ENCODE measurements around the gene IRS2. TPM values are rescaled to one million over a fixed set of nuclear protein-coding genes. Genes with fewer than 3 reads are reported as not detected.

The IRS2 gene
- total and polyA plus RNA-seq, 2 donors (not counting 3 experiments of a cell fraction or from before 2014, with no cell fraction given), result 1.6 to 4.4 TPM

- Histone ChIP-seq H3K27me3 (ENCODE audit: control insufficient read depth in 2 of 2, insufficient read depth in 2 of 2, low read length in 2 of 2) (no peaks in the 10 kb centered on the region), H4K20me1 (replicated peaks; ENCODE audit: control insufficient read depth, extremely low read depth, insufficient read depth, low read length) (no peaks in the 10 kb centered on the region), H3K9ac (replicated peaks; ENCODE audit: extremely low read depth, insufficient read depth, low read length) (no peak overlapping the region), H2AFZ (ENCODE audit: low read depth, low read length) (no peak overlapping the region), H3K9me1 (replicated peaks; ENCODE audit: control insufficient read depth, extremely low read depth, insufficient read depth, low read length) (no peaks in the 10 kb centered on the region), H3K27ac (ENCODE audit: insufficient read depth, low read depth, low read length) (no peak overlapping the region), H3K4me1 (ENCODE audit: control insufficient read depth, extremely low read depth, insufficient read depth, low read length) (no peaks in the 10 kb centered on the region), H3K79me2 (ENCODE audit: control insufficient read depth, insufficient read depth, low read length) (no peaks in the 10 kb centered on the region), H3K9me3 (replicated peaks; ENCODE audit: control insufficient read depth, insufficient read depth, low read length) (no peaks in the 10 kb centered on the region), H3K4me3 (replicated peaks in 1 of 3; ENCODE audit: insufficient read depth in 1 of 3, low read depth in 1 of 3, low read length in 3 of 3) (no peak overlapping the region), H3K36me3 (ENCODE audit: control insufficient read depth in 2 of 2, extremely low read depth in 1 of 2, insufficient read depth in 2 of 2, low read length in 2 of 2) (no peaks in the 10 kb centered on the region), H3K4me2 (ENCODE audit: insufficient read depth, low read length) (no peak overlapping the region)
- DNase-seq (ENCODE audit: low read depth, low spot score), result no peak
- no peak for FAIRE-seq
- ChIA-PET POLR2A (no interaction called here), CTCF (interaction anchor here (1.9 kb wide), 1 partner anchor 24 kb away, joined by 4 read pairs; no protein-coding TSS in a partner anchor)
- no TSS peak for BruUV-seq (replicated peaks)
- dilution Hi-C loops (cut with MboI; ENCODE audit: extremely low pct_ligation_motif_present, low sequenced_read_pairs) (no loop called here), intact Hi-C loops (cut with micrococcal nuclease) (no loop called here)
- no peak for TF ChIP-seq MYC (IDR thresholded peaks at IDR 0.05; ENCODE audit: low read depth, low read length)
These were observed 24.7 kb downstream of the IRS2 start for GRCh38 chr13:109761695-109762094.

- Histone ChIP-seq H3K79me2 (ENCODE audit: control insufficient read depth, insufficient read depth, low read length) (no peaks in the 10 kb centered on the region), H3K36me3 (ENCODE audit: control insufficient read depth in 2 of 2, extremely low read depth in 1 of 2, insufficient read depth in 2 of 2, low read length in 2 of 2) (no peaks in the 10 kb centered on the region), H2AFZ (ENCODE audit: low read depth, low read length) (no peak overlapping the region), H3K4me3 (replicated peaks in 1 of 3; ENCODE audit: insufficient read depth in 1 of 3, low read depth in 1 of 3, low read length in 3 of 3) (no peak overlapping the region), H3K9ac (replicated peaks; ENCODE audit: extremely low read depth, insufficient read depth, low read length) (no peak overlapping the region), H3K9me3 (replicated peaks; ENCODE audit: control insufficient read depth, insufficient read depth, low read length) (no peaks in the 10 kb centered on the region), H3K9me1 (replicated peaks; ENCODE audit: control insufficient read depth, extremely low read depth, insufficient read depth, low read length) (no peaks in the 10 kb centered on the region), H3K4me1 (ENCODE audit: control insufficient read depth, extremely low read depth, insufficient read depth, low read length) (no peaks in the 10 kb centered on the region), H3K4me2 (ENCODE audit: insufficient read depth, low read length) (no peak overlapping the region), H3K27ac (ENCODE audit: insufficient read depth, low read depth, low read length) (no peak overlapping the region), H3K27me3 (ENCODE audit: control insufficient read depth in 2 of 2, insufficient read depth in 2 of 2, low read length in 2 of 2) (no peaks in the 10 kb centered on the region), H4K20me1 (replicated peaks; ENCODE audit: control insufficient read depth, extremely low read depth, insufficient read depth, low read length) (no peaks in the 10 kb centered on the region)
- dilution Hi-C loops (cut with MboI; ENCODE audit: extremely low pct_ligation_motif_present, low sequenced_read_pairs), result no loop called here
- ChIA-PET POLR2A (no interaction called here), CTCF (interaction anchor here (1.4 to 1.9 kb wide), 2 partner anchors 10 to 24 kb away, joined by 3 to 4 read pairs; no protein-coding TSS in a partner anchor)
- TF ChIP-seq FOS (IDR thresholded peaks at IDR 0.05; ENCODE audit: borderline replicate concordance, insufficient read depth, low read length), result no peak
- no peak for TF ChIP-seq JUN (IDR thresholded peaks at IDR 0.05; ENCODE audit: borderline replicate concordance, insufficient read depth, insufficient read length, low read depth)
- no peak for TF ChIP-seq POLR2A (IDR thresholded peaks at IDR 0.05; ENCODE audit: low read depth, low read length)
- TF ChIP-seq, protein P1, sequence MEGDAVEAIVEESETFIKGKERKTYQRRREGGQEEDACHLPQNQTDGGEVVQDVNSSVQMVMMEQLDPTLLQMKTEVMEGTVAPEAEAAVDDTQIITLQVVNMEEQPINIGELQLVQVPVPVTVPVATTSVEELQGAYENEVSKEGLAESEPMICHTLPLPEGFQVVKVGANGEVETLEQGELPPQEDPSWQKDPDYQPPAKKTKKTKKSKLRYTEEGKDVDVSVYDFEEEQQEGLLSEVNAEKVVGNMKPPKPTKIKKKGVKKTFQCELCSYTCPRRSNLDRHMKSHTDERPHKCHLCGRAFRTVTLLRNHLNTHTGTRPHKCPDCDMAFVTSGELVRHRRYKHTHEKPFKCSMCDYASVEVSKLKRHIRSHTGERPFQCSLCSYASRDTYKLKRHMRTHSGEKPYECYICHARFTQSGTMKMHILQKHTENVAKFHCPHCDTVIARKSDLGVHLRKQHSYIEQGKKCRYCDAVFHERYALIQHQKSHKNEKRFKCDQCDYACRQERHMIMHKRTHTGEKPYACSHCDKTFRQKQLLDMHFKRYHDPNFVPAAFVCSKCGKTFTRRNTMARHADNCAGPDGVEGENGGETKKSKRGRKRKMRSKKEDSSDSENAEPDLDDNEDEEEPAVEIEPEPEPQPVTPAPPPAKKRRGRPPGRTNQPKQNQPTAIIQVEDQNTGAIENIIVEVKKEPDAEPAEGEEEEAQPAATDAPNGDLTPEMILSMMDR (IDR thresholded peaks at IDR 0.05; ENCODE audit: extremely low read depth in 1 of 2, insufficient read depth in 1 of 2, low read depth in 1 of 2, low read length in 2 of 2), result no peak
- no peak for TF ChIP-seq POLR2AphosphoS5 (IDR thresholded peaks at IDR 0.05; ENCODE audit: insufficient read depth, low read depth, low read length)
- no peak for TF ChIP-seq EZH2 (IDR thresholded peaks at IDR 0.05; ENCODE audit: borderline replicate concordance, low read depth, low read length, severe bottlenecking)
- no peak for TF ChIP-seq MYC (IDR thresholded peaks at IDR 0.05; ENCODE audit: low read depth, low read length)
- TF ChIP-seq, protein P2, sequence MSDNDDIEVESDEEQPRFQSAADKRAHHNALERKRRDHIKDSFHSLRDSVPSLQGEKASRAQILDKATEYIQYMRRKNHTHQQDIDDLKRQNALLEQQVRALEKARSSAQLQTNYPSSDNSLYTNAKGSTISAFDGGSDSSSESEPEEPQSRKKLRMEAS (IDR thresholded peaks at IDR 0.05; ENCODE audit: insufficient read depth, insufficient read length), result no peak
- no peak for TF ChIP-seq GATA2 (IDR thresholded peaks at IDR 0.05; ENCODE audit: insufficient read depth, insufficient read length, low read depth, low read length)
- BruUV-seq (replicated peaks), result no TSS peak
- intact Hi-C loops (cut with micrococcal nuclease), result no loop called here
- DNase-seq (ENCODE audit: low read depth, low spot score) (no peak), FAIRE-seq (no peak)
These were observed 25.4 kb downstream of the IRS2 start for GRCh38 chr13:109760951-109761350.
